ENCODE data around the gene RAB37.

RAB37 gene

GRCh38 chr17:74786431-74787055, 49.5 kb downstream of the RAB37 start:
- no peak for ATAC-seq
- no peak for TF ChIP-seq RARB (CRISPR knock-in tag; IDR thresholded peaks at IDR 0.05)
- TF ChIP-seq BACH2 (CRISPR knock-in tag; IDR thresholded peaks at IDR 0.05; ENCODE audit: borderline replicate concordance): no peak
- no peak for TF ChIP-seq ZNF70 (CRISPR knock-in tag; IDR thresholded peaks at IDR 0.05)
- TF ChIP-seq CSRNP3 (CRISPR knock-in tag; IDR thresholded peaks at IDR 0.05): no peak
- no peak for TF ChIP-seq PATZ1 (CRISPR knock-in tag; IDR thresholded peaks at IDR 0.05; ENCODE audit: borderline replicate concordance)

GRCh38 chr17:74790161-74791058, 53.4 kb downstream of the RAB37 start:
- ATAC-seq: no peak
- no peak for TF ChIP-seq CSRNP3 (CRISPR knock-in tag; IDR thresholded peaks at IDR 0.05)
- no peak for TF ChIP-seq ZNF565 (CRISPR knock-in tag; conservative IDR thresholded peaks at IDR 0.05; ENCODE audit: low read depth)

- no peak for TF ChIP-seq CSRNP3 (CRISPR knock-in tag; IDR thresholded peaks at IDR 0.05)
- no peak for TF ChIP-seq ESRRG (CRISPR knock-in tag; IDR thresholded peaks at IDR 0.05)
- TF ChIP-seq ARNTL (CRISPR knock-in tag; IDR thresholded peaks at IDR 0.05; ENCODE audit: borderline replicate concordance, low read depth): no peak
- no peak for TF ChIP-seq ZFP3 (CRISPR knock-in tag; IDR thresholded peaks at IDR 0.05)
- no peak for TF ChIP-seq CREB5 (CRISPR knock-in tag; IDR thresholded peaks at IDR 0.05; ENCODE audit: low read depth)
- no peak for TF ChIP-seq RARB (CRISPR knock-in tag; IDR thresholded peaks at IDR 0.05)
- TF ChIP-seq ISL1 (CRISPR knock-in tag; IDR thresholded peaks at IDR 0.05): no peak
- TF ChIP-seq SNAI2 (CRISPR knock-in tag; IDR thresholded peaks at IDR 0.05): no peak
- no peak for TF ChIP-seq PPARA (CRISPR knock-in tag; IDR thresholded peaks at IDR 0.05; ENCODE audit: borderline replicate concordance)
- TF ChIP-seq ZNF70 (CRISPR knock-in tag; IDR thresholded peaks at IDR 0.05): no peak
- no peak for TF ChIP-seq OSR1 (CRISPR knock-in tag; IDR thresholded peaks at IDR 0.05)
- no peak for TF ChIP-seq TCF4 (CRISPR knock-in tag; IDR thresholded peaks at IDR 0.05; ENCODE audit: borderline replicate concordance)
- no peak for TF ChIP-seq PATZ1 (CRISPR knock-in tag; IDR thresholded peaks at IDR 0.05; ENCODE audit: borderline replicate concordance)
- TF ChIP-seq CSDC2 (CRISPR knock-in tag; IDR thresholded peaks at IDR 0.05): no peak
- no peak for TF ChIP-seq GLIS3 (CRISPR knock-in tag; IDR thresholded peaks at IDR 0.05)
- TF ChIP-seq TOX (CRISPR knock-in tag; IDR thresholded peaks at IDR 0.05; ENCODE audit: borderline replicate concordance): no peak
- no peak for TF ChIP-seq BACH2 (CRISPR knock-in tag; IDR thresholded peaks at IDR 0.05; ENCODE audit: borderline replicate concordance)
- no peak for ATAC-seq
Measured at GRCh38 chr17:74792586-74793105, 55.6 kb downstream of the RAB37 start.
